Pancreas (tissue), 10 donors: ENCODE results near the gene SLC30A1. TPM values are rescaled to one million over a fixed set of nuclear protein-coding genes. Genes with fewer than 3 reads are reported as not detected.
"Not testable (repeated sequence)": the region's sequence is repeated elsewhere in the genome, so short reads cannot be mapped to it uniquely, and the experiment has no call there.

Experiments
- ATAC-seq, 4 donors: fragments of 200-7000 bp; cut with Tn5 transposase; one replicate each; pipeline versions ENCODE4 v1.8.0 to v1.9.1; 2020; ENCODE audit warnings: mild to moderate bottlenecking in 4 of 4, moderate library complexity in 4 of 4
- DNase-seq, 6 donors: peaks; one replicate each; pipeline ENCODE4 v3.0.0-alpha.2; 2020
- FAIRE-seq: peaks from 2 replicates; lab custom pipeline; 2012; peaks lifted over from hg19 to GRCh38; lab: Jason Lieb, UNC
- H3K27ac ChIP-seq, 4 donors: fragments of 200-600 bp; sonication (generic); 1 replicate in 3 of 4; 2 replicates in 1 of 4; pipeline versions ENCODE4 v1.5.0 to v1.8.0; 2020
- H3K27me3 ChIP-seq, 4 donors: fragments of 200-600 bp; one replicate each; pipeline ENCODE4 v1.8.0; 2021
- H3K36me3 ChIP-seq, 3 donors: fragments of 200-600 bp; sonication (generic) in 1 of 3; one replicate each; pipeline versions ENCODE4 v1.5.0 to v1.8.0; 2020 to 2021
- H3K4me1 ChIP-seq, 3 donors: fragments of 200-600 bp; one replicate each; pipeline ENCODE4 v1.8.0; 2021
- H3K4me3 ChIP-seq, 4 donors: fragments of 200-600 bp; sonication (generic) in 2 of 4; one replicate each; pipeline versions ENCODE4 v1.5.0 to v1.8.0; 2020 to 2021
- H3K9me3 ChIP-seq, 4 donors: fragments of 200-600 bp; one replicate each; pipeline ENCODE4 v1.8.0; 2021
- WGBS, 2 donors: extraction: QIAGEN DNeasy Blood & Tissue Kit; methylation state at CpG; one replicate each; pipeline ENCODE4 v1.1.7; 2013; 5-methylcytosine and 5-hydroxymethylcytosine counted together
- intact Hi-C, 3 donors: fragments of 100-400 bp; cut with DNase I; formaldehyde crosslinking; loops; one replicate each; pipeline versions ENCODE4 v1.11.1 to v1.14.2; 2022
- polyA plus RNA-seq, 2 donors: library from polyadenylated mRNA; stranded (reverse); fragments of 200-250 nt; gene quantifications; one replicate each; pipeline ENCODE4 v1.2.3, GENCODE V29; 2013
- total RNA-seq, 6 donors: library from RNA; stranded (reverse); fragmentation: NEBNext Ultra II Directional in 4 of 6; extraction: Animal tissue kit (Norgen Biotek cat#: 25700) in 4 of 6; gene quantifications; one replicate each; pipeline versions ENCODE4 v1.2.1 to v1.2.4, GENCODE V29; 2021 to 2023
- TF ChIP-seq, protein P1 (sequence below), 4 donors: fragments of 200-600 bp; sonication (generic) in 3 of 4; IDR thresholded peaks; one replicate each; pipeline versions ENCODE4 v1.5.0 to v1.8.0; 2021; ENCODE audit warnings: antibody characterized with exemption in 4 of 4
- donor health status: healthy with polysubstance abuse.
- donor health status: DM: no; HTN: no; CAD: no; lungs with moderate emphysema.
- donor health status: DM: no; HTN: no; CAD: no.
- donor health status: control.
- donor health status: control.
- donor health status: Bipolar disorder and iron deficiency.
- donor health status: DM: yes; HTN: yes; CAD: no.
- donor health status: DM: no; HTN: no; CAD: no.
- donor health status: DM: no; HTN: no; CAD: no.
- donor health status: DM: yes; HTN: yes; CAD: no.

Gene SLC30A1
- total and polyA plus RNA-seq, 8 donors = 1.5 to 19.5 (median 8.0) TPM

DNA sequence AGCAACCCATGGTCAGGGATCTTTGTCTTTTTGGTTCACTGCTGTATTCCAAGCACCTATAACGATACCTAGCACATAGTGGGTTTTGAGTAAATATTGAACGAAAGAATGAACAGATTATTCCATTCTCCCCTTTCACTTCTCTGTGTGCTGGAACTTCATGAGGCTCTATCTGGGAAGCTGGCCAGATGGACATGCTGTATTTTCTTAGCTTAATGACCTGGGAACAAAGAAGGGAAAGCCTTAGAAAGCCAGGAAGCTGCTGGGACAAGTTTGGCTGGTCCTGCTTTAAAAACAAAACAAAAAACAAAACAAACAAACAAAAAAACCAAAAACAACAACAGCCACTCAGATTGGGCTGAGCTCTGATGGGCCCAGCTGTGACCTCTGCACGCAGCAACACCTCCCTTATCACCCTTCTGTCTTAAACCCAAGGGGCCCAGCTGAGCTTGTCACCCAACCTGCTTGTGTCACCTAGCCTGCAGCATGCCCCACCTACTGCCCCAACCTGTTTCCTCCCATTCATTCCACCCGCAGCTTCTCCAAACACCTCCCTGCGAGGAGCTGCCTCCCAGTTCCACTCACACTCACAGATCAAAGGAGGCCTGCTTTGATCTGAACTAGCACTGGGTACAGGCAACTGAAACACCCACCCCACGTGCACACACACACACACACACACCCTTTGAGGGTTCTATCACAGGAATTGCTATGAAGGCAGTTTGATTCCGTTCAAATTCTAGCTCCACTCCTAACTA is 37.1 kb downstream of the SLC30A1 start:
- H3K36me3 ChIP-seq = no peaks in the 10 kb centered on the region
- 26 to 33% methylated on average over 7 of the region's 7 CpGs for WGBS, 2 donors
- TF ChIP-seq, protein P1, sequence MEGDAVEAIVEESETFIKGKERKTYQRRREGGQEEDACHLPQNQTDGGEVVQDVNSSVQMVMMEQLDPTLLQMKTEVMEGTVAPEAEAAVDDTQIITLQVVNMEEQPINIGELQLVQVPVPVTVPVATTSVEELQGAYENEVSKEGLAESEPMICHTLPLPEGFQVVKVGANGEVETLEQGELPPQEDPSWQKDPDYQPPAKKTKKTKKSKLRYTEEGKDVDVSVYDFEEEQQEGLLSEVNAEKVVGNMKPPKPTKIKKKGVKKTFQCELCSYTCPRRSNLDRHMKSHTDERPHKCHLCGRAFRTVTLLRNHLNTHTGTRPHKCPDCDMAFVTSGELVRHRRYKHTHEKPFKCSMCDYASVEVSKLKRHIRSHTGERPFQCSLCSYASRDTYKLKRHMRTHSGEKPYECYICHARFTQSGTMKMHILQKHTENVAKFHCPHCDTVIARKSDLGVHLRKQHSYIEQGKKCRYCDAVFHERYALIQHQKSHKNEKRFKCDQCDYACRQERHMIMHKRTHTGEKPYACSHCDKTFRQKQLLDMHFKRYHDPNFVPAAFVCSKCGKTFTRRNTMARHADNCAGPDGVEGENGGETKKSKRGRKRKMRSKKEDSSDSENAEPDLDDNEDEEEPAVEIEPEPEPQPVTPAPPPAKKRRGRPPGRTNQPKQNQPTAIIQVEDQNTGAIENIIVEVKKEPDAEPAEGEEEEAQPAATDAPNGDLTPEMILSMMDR (IDR thresholded peaks at IDR 0.05) = no peak
- intact Hi-C loops = no loop called here
- H3K27ac ChIP-seq = no peak overlapping the region
- ATAC-seq (peak in 3 of 4 donors; percentile 60 to 76 (median 61)), FAIRE-seq (no peak), DNase-seq (peak in 2 of 6 donors; percentile 5 to 20)
- H3K9me3 ChIP-seq = no peaks in the 10 kb centered on the region
- H3K27me3 ChIP-seq = no peaks in the 10 kb centered on the region
- H3K4me1 ChIP-seq = no peaks in the 10 kb centered on the region
- no peak overlapping the region for H3K4me3 ChIP-seq

DNA sequence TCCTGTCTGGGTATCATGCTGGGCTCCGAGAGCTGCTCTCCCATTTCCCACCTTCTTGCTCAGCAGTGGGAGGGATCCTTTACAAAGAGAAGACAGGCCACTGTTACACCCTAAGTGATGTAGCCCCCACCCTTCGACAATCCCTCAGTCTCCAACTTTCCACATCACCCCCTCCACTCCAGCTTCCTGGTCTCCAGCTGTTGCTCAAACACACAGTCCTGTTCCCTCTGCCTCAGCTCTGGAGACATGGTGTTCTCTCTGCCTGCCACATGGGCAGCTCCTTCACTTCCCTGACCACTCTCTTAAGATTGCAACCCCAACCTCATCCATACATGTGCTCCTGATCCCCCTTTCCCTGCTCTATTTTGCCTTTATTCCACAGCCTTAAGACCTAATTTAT is 37.7 kb downstream of the SLC30A1 start:
- H3K36me3 ChIP-seq = no peaks in the 10 kb centered on the region
- TF ChIP-seq, protein P1 (IDR thresholded peaks at IDR 0.05) = no peak
- WGBS, 2 donors = 91 to 96% methylated on average over 2 of the region's 2 CpGs
- DNase-seq (no peak), ATAC-seq (no peak), FAIRE-seq (no peak)
- H3K27ac ChIP-seq = no peak overlapping the region
- H3K9me3 ChIP-seq = no peaks in the 10 kb centered on the region
- no peak overlapping the region for H3K4me3 ChIP-seq
- H3K27me3 ChIP-seq = no peaks in the 10 kb centered on the region
- no peaks in the 10 kb centered on the region for H3K4me1 ChIP-seq
- intact Hi-C loops = no loop called here

DNA sequence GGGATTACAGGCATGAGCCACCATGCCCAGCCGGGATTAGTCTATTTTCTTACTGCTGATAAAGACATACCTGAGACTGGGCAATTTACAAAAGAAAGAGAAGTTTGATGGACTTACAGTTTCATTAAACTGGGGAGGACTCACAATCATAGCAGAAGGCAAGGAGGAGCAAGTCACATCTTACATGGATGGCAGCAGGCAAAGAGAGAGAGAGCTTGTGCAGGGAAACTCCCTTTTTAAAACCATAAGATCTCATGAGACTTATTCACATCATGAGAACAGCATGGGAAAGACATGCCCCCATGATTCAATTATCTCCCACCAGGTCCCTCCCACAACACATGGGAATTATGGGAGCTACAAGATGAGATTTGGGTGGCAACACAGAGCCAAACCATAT is 38.1 kb downstream of the SLC30A1 start:
- H3K27ac ChIP-seq, H3K27me3 ChIP-seq, H3K9me3 ChIP-seq, FAIRE-seq, H3K4me1 ChIP-seq, H3K36me3 ChIP-seq, intact Hi-C loops, H3K4me3 ChIP-seq, ATAC-seq, DNase-seq: not testable (repeated sequence)
- WGBS, 2 donors = 91 to 100% methylated on average over 1 of the region's 1 CpG

DNA sequence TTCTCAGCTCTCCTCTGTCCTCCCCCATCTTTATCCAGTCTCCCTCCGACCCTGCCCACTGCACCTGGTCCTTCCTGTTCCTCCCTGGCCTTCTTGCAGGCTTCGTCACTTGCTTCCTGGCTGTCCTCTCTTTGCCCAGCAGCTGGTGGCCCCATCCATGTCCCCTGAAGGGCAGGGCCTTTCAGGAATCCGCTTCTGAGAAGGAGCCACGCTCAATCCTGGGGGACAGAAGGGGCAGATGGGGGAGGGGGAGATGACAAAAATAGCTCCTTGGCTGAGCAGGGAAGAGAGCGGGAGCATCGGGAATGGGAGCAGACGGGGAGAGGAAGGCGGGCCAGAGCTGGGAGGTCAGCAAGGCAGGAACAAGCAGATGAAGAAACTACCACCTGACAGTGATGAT is 40.7 kb downstream of the SLC30A1 start:
- Histone ChIP-seq H3K36me3 (no peaks in the 10 kb centered on the region), H3K27ac (no peak overlapping the region), H3K27me3 (no peaks in the 10 kb centered on the region), H3K4me1 (no peaks in the 10 kb centered on the region), H3K4me3 (no peak overlapping the region), H3K9me3 (no peaks in the 10 kb centered on the region)
- TF ChIP-seq, protein P1 (IDR thresholded peaks at IDR 0.05) = no peak
- intact Hi-C loops = no loop called here
- no peak for FAIRE-seq
- no peak for DNase-seq
- no peak for ATAC-seq
- WGBS, 2 donors = 68 to 77% methylated on average over 8 of the region's 8 CpGs

DNA sequence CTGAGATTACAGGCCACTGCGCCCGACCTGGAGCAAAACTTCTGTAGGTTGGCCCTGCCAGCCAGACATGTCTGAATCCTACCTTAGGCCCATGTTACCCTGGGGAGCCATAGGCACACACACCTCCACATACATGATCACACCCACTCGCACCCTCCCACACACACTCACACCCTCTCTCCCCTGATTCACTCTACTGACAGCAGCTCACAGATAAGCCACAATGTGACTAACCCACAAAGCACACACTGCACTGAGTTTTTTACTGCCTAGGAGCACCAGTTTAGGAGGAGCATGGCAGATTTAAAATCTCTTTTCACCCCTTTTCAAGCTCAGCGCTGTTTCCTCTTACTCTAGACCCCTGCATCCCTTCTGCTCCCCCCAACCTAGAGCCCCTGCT is 41.7 kb downstream of the SLC30A1 start:
- no peaks in the 10 kb centered on the region for H3K36me3 ChIP-seq
- H3K27ac ChIP-seq = no peak overlapping the region
- DNase-seq (no peak), FAIRE-seq (no peak), ATAC-seq (peak in 1 of 4 donors; percentile 48)
- no peaks in the 10 kb centered on the region for H3K4me1 ChIP-seq
- no peaks in the 10 kb centered on the region for H3K9me3 ChIP-seq
- 86 to 87% methylated on average over 4 of the region's 4 CpGs for WGBS, 2 donors
- H3K27me3 ChIP-seq = no peaks in the 10 kb centered on the region
- TF ChIP-seq, protein P1 (IDR thresholded peaks at IDR 0.05) = no peak
- no peak overlapping the region for H3K4me3 ChIP-seq
- intact Hi-C loops = no loop called here
